ENCODE data around the gene PLD1.

PLD1 gene

GRCh38 chr3:171842864-171843518 lies 32.7 kb upstream of the PLD1 start, which contains the start of gene TMEM212:
Gene TMEM212 (plus strand): TSS chr3:171843349. CDS start chr3:171843384, 35 bp downstream.
- no peak for TF ChIP-seq POLR2AphosphoS5 (IDR thresholded peaks at IDR 0.05; ENCODE audit: low read depth, low read length)
- TF ChIP-seq FOXP2 (optimal IDR thresholded peaks at IDR 0.05; ENCODE audit: borderline replicate concordance, extremely low read depth, extremely low read length, insufficient read depth) = peak; percentile 24

- TF ChIP-seq FOXP2 (optimal IDR thresholded peaks at IDR 0.05; ENCODE audit: borderline replicate concordance, extremely low read depth, extremely low read length, insufficient read depth) = no peak
- TF ChIP-seq TAF1 (IDR thresholded peaks at IDR 0.05; ENCODE audit: borderline replicate concordance, insufficient read depth, low read length) = no peak
- no peak for TF ChIP-seq REST (IDR thresholded peaks at IDR 0.05; ENCODE audit: insufficient read depth in 1 of 2, low read depth in 2 of 2, low read length in 2 of 2)
- no peak for TF ChIP-seq POLR2AphosphoS5 (IDR thresholded peaks at IDR 0.05; ENCODE audit: low read depth, low read length)
- TF ChIP-seq SIN3A (IDR thresholded peaks at IDR 0.05; ENCODE audit: borderline replicate concordance, insufficient read depth, low read length) = no peak
Measured at GRCh38 chr3:171841620-171842000, 31.3 kb upstream of the PLD1 start.

- TF ChIP-seq SIN3A (IDR thresholded peaks at IDR 0.05; ENCODE audit: borderline replicate concordance, insufficient read depth, low read length) (no peak), TAF1 (IDR thresholded peaks at IDR 0.05; ENCODE audit: borderline replicate concordance, insufficient read depth, low read length) (no peak), POLR2AphosphoS5 (IDR thresholded peaks at IDR 0.05; ENCODE audit: low read depth, low read length) (no peak), FOXP2 (optimal IDR thresholded peaks at IDR 0.05; ENCODE audit: borderline replicate concordance, extremely low read depth, extremely low read length, insufficient read depth) (no peak)
Measured at GRCh38 chr3:171840811-171841619, 30.7 kb upstream of the PLD1 start.

- TF ChIP-seq POLR2AphosphoS5 (IDR thresholded peaks at IDR 0.05; ENCODE audit: low read depth, low read length) = no peak
- no peak for TF ChIP-seq FOXP2 (optimal IDR thresholded peaks at IDR 0.05; ENCODE audit: borderline replicate concordance, extremely low read depth, extremely low read length, insufficient read depth)
- TF ChIP-seq TAF1 (IDR thresholded peaks at IDR 0.05; ENCODE audit: borderline replicate concordance, insufficient read depth, low read length) = no peak
- no peak for TF ChIP-seq SIN3A (IDR thresholded peaks at IDR 0.05; ENCODE audit: borderline replicate concordance, insufficient read depth, low read length)
- TF ChIP-seq REST (IDR thresholded peaks at IDR 0.05; ENCODE audit: insufficient read depth in 1 of 2, low read depth in 2 of 2, low read length in 2 of 2) = no peak
Measured at GRCh38 chr3:171840445-171840810, 30.1 kb upstream of the PLD1 start.

- no peak for TF ChIP-seq TAF1 (IDR thresholded peaks at IDR 0.05; ENCODE audit: borderline replicate concordance, insufficient read depth, low read length)
- no peak for TF ChIP-seq REST (IDR thresholded peaks at IDR 0.05; ENCODE audit: insufficient read depth in 1 of 2, low read depth in 2 of 2, low read length in 2 of 2)
- TF ChIP-seq POLR2AphosphoS5 (IDR thresholded peaks at IDR 0.05; ENCODE audit: low read depth, low read length) = no peak
Measured at GRCh38 chr3:171839270-171839669, 29.0 kb upstream of the PLD1 start.

- TF ChIP-seq TAF1 (IDR thresholded peaks at IDR 0.05; ENCODE audit: borderline replicate concordance, insufficient read depth, low read length) (no peak), REST (IDR thresholded peaks at IDR 0.05; ENCODE audit: insufficient read depth in 1 of 2, low read depth in 2 of 2, low read length in 2 of 2) (no peak), POLR2AphosphoS5 (IDR thresholded peaks at IDR 0.05; ENCODE audit: low read depth, low read length) (no peak), FOXP2 (optimal IDR thresholded peaks at IDR 0.05; ENCODE audit: borderline replicate concordance, extremely low read depth, extremely low read length, insufficient read depth) (no peak), SIN3A (IDR thresholded peaks at IDR 0.05; ENCODE audit: borderline replicate concordance, insufficient read depth, low read length) (no peak; the same call in 1 of the 2 replicates)
Measured at GRCh38 chr3:171838218-171838720, 28.0 kb upstream of the PLD1 start.
